ENCODE data around the gene SMTNL2.
A peak's percentile ranks its signal among the peaks of the same experiment; 100 is the strongest.
"Not testable (repeated sequence)": the region's sequence is repeated elsewhere in the genome, so short reads cannot be mapped to it uniquely, and the experiment has no call there.

The SMTNL2 gene

GRCh38 chr17:4560421-4560820 is 23.9 kb upstream of the SMTNL2 start, which contains the start of gene GGT6:
Gene GGT6, minus strand, starts transcription at chr17:4560577. Its CDS starts 56 bp downstream, at chr17:4560521.
- no peak for DNase-seq (ENCODE audit: low read depth in 2 of 2)

- no peak for DNase-seq (ENCODE audit: low read depth in 2 of 2)
Measured at GRCh38 chr17:4560837-4561256, 23.5 kb upstream of the SMTNL2 start.

- no peak for DNase-seq (ENCODE audit: low read depth in 2 of 2)
Measured at GRCh38 chr17:4562015-4562969, 22.0 kb upstream of the SMTNL2 start.

GRCh38 chr17:4565209-4566141 is 18.9 kb upstream of the SMTNL2 start:
- peak; percentile 12 to 23 for DNase-seq (ENCODE audit: low read depth in 2 of 2)

GRCh38 chr17:4566785-4567184 is 17.5 kb upstream of the SMTNL2 start:
- no peak for DNase-seq (ENCODE audit: low read depth in 2 of 2)

GRCh38 chr17:4569591-4569990 is 14.7 kb upstream of the SMTNL2 start:
- no peak for DNase-seq (ENCODE audit: low read depth in 2 of 2)

GRCh38 chr17:4572131-4572530 is 12.2 kb upstream of the SMTNL2 start:
- no peak for DNase-seq (ENCODE audit: low read depth in 2 of 2)

- DNase-seq (ENCODE audit: low read depth in 2 of 2), result no peak
Measured at GRCh38 chr17:4573115-4573514, 11.2 kb upstream of the SMTNL2 start.

- DNase-seq (ENCODE audit: low read depth in 2 of 2), result peak; percentile 43 to 52
Measured at GRCh38 chr17:4573669-4574068, 10.7 kb upstream of the SMTNL2 start.

GRCh38 chr17:4574448-4575045 is 9.8 kb upstream of the SMTNL2 start:
- DNase-seq (ENCODE audit: low read depth in 2 of 2), result no peak

- no peak for DNase-seq (ENCODE audit: low read depth in 2 of 2)
Measured at GRCh38 chr17:4576161-4576558, 8.2 kb upstream of the SMTNL2 start.

- DNase-seq (ENCODE audit: low read depth in 2 of 2), result no peak
Measured at GRCh38 chr17:4576729-4577322, 7.5 kb upstream of the SMTNL2 start.

- no peak for DNase-seq (ENCODE audit: low read depth in 2 of 2)
Measured at GRCh38 chr17:4577386-4577993, 6.8 kb upstream of the SMTNL2 start.

GRCh38 chr17:4578349-4578748 is 6.0 kb upstream of the SMTNL2 start:
- DNase-seq (ENCODE audit: low read depth in 2 of 2), result not testable (repeated sequence)

GRCh38 chr17:4579678-4580077 is 4.7 kb upstream of the SMTNL2 start:
- no peak for DNase-seq (ENCODE audit: low read depth in 2 of 2)

GRCh38 chr17:4580291-4580690 is 4.0 kb upstream of the SMTNL2 start:
- no peak for DNase-seq (ENCODE audit: low read depth in 2 of 2)

GRCh38 chr17:4582101-4582501 is 2.2 kb upstream of the SMTNL2 start:
- no peak for DNase-seq (ENCODE audit: low read depth in 2 of 2)

GRCh38 chr17:4582691-4583090 is 1.6 kb upstream of the SMTNL2 start:
- no peak for DNase-seq (ENCODE audit: low read depth in 2 of 2)

- DNase-seq (ENCODE audit: low read depth in 2 of 2), result no peak
Measured at GRCh38 chr17:4583206-4583605, 1.1 kb upstream of the SMTNL2 start.

GRCh38 chr17:4583782-4584100 is 588 bp upstream of the SMTNL2 start:
- DNase-seq (ENCODE audit: low read depth in 2 of 2), result no peak

- no peak for DNase-seq (ENCODE audit: low read depth in 2 of 2)
Measured at GRCh38 chr17:4584917-4585637, 748 bp downstream of the SMTNL2 start.
